ENCODE data around the gene TLR4. TPM values are rescaled to one million over a fixed set of nuclear protein-coding genes. Genes with fewer than 3 reads are reported as not detected.

Gene TLR4
- polyA plus RNA-seq, 2 of the 4 experiments (the other 2 are of a cell fraction) = 0.03 to 0.04 TPM

- ChIA-PET CTCF (interaction anchor here (1.1 to 1.5 kb wide), 3 partner anchors 13 to 61 kb away, joined by 3 to 4 read pairs (median 3); no protein-coding TSS in a partner anchor), POLR2A (no interaction called here)
- ATAC-seq (no peak), FAIRE-seq (no peak), DNase-seq (ENCODE audit: low read depth in 1 of 2, low spot score in 1 of 2) (no peak)
- Histone ChIP-seq H3K4me3 (no peak overlapping the region), H3K4me1 (no peaks in the 10 kb centered on the region), H3K27ac (no peak overlapping the region), H3K4me2 (no peak overlapping the region), H3K9me3 (no peaks in the 10 kb centered on the region)
- no peak for TF ChIP-seq NR3C1 (IDR thresholded peaks at IDR 0.05)
- no peak for TF ChIP-seq FOSL2 (IDR thresholded peaks at IDR 0.05)
- no peak for TF ChIP-seq FOSL2 (CRISPR knock-in tag; IDR thresholded peaks at IDR 0.05)
- no peak for TF ChIP-seq TFCP2L1 (CRISPR knock-in tag; IDR thresholded peaks at IDR 0.05)
- TF ChIP-seq HES2 (IDR thresholded peaks at IDR 0.05) = no peak
- TF ChIP-seq JUNB (IDR thresholded peaks at IDR 0.05) = no peak
- no peak for TF ChIP-seq CHD2 (IDR thresholded peaks at IDR 0.05; ENCODE audit: low read length, partially characterized antibody)
- no peak for TF ChIP-seq RNF2 (IDR thresholded peaks at IDR 0.05; ENCODE audit: borderline replicate concordance, low read depth)
- TF ChIP-seq JUN (IDR thresholded peaks at IDR 0.05) = no peak
- TF ChIP-seq HDAC2 (IDR thresholded peaks at IDR 0.05) = no peak
- no peak for TF ChIP-seq ESRRA (IDR thresholded peaks at IDR 0.05; ENCODE audit: borderline replicate concordance, low read length)
- no peak for TF ChIP-seq CBX2 (IDR thresholded peaks at IDR 0.05; ENCODE audit: borderline replicate concordance, low read depth)
- TF ChIP-seq ELK1 (IDR thresholded peaks at IDR 0.05; ENCODE audit: low read depth, low read length) = no peak
- no peak for TF ChIP-seq USF2 (IDR thresholded peaks at IDR 0.05)
- no peak for TF ChIP-seq ATOH8 (CRISPR knock-in tag; IDR thresholded peaks at IDR 0.05; ENCODE audit: low read depth)
- TF ChIP-seq CTCF (IDR thresholded peaks at IDR 0.05) = no peak
- TF ChIP-seq POLR2A (IDR thresholded peaks at IDR 0.05; ENCODE audit: low read length) = no peak
- WGBS (ENCODE audit: missing lambda C conversion rate) = 41% methylated on average over 6 of the region's 6 CpGs
These were observed 18.0 kb downstream of the TLR4 start for GRCh38 chr9:117722108-117722761.

GRCh38 chr9:117723986-117724625 lies 19.9 kb downstream of the TLR4 start:
- Histone ChIP-seq H3K4me3 (no peak overlapping the region), H3K27ac (no peak overlapping the region), H3K9me3 (no peaks in the 10 kb centered on the region), H3K4me2 (no peak overlapping the region), H3K4me1 (no peaks in the 10 kb centered on the region)
- TF ChIP-seq CHD2 (IDR thresholded peaks at IDR 0.05; ENCODE audit: low read length, partially characterized antibody) (no peak), MAZ (IDR thresholded peaks at IDR 0.05; ENCODE audit: borderline replicate concordance, low read depth, low read length) (no peak), ELK1 (IDR thresholded peaks at IDR 0.05; ENCODE audit: low read depth, low read length) (no peak), JUNB (IDR thresholded peaks at IDR 0.05) (no peak)
- ChIA-PET POLR2A (no interaction called here), CTCF (interaction anchor here (0.6 kb wide), 1 partner anchor 66 kb away, joined by 3 read pairs; no protein-coding TSS in a partner anchor)
- ATAC-seq = no peak
- no peak for DNase-seq (ENCODE audit: low read depth in 1 of 2, low spot score in 1 of 2)
- WGBS (ENCODE audit: missing lambda C conversion rate) = 3% methylated on average over 3 of the region's 3 CpGs
- FAIRE-seq = no peak

Data from A549 (cell line).